CD4-positive, CD25-positive, alpha-beta regulatory T cell (primary cell): ENCODE measurements around the gene RHBDF1. TPM values are rescaled to one million over a fixed set of nuclear protein-coding genes. Genes with fewer than 3 reads are reported as not detected.

Experiments
- ATAC-seq, 2 donors: fragments of 150-1000 bp; cut with Tn5 transposase; one replicate each; pipeline ENCODE4 v1.10.0; 2021; ENCODE audit warnings: low read depth in 2 of 2, moderate number of reproducible peaks in 2 of 2, moderate library complexity in 1 of 2
- DNase-seq, 3 donors: peaks; one replicate each; pipeline versions ENCODE4 v3.0.0 to v3.0.0-alpha.2; 2012 to 2022; ENCODE audit warnings: mixed read lengths in 1 of 3
- H3K27ac ChIP-seq: one replicate; pipeline ENCODE4 v1.7.0; 2013; ENCODE audit warnings: mild to moderate bottlenecking, low read length; ENCODE audit not compliant: insufficient read depth, poor library complexity, severe bottlenecking
- H3K27me3 ChIP-seq: one replicate; pipeline ENCODE4 v1.7.0; 2013; ENCODE audit warnings: low read length; ENCODE audit not compliant: control insufficient read depth, insufficient read depth
- H3K36me3 ChIP-seq: one replicate; pipeline ENCODE4 v1.7.0; 2013; ENCODE audit warnings: mild to moderate bottlenecking, low read length, moderate library complexity; ENCODE audit not compliant: control insufficient read depth, insufficient read depth
- H3K4me1 ChIP-seq: 2 replicates; pipeline ENCODE4 v1.7.0; 2013; ENCODE audit warnings: mild to moderate bottlenecking, low read length; ENCODE audit not compliant: insufficient read depth, control insufficient read depth, poor library complexity, severe bottlenecking
- H3K4me3 ChIP-seq: one replicate; pipeline ENCODE4 v1.7.0; 2013; ENCODE audit warnings: low read depth, mild to moderate bottlenecking, low read length, moderate library complexity
- H3K9me3 ChIP-seq, 2 experiments: 1 replicate in 1 of 2; 2 replicates in 1 of 2; pipeline ENCODE4 v1.7.0; 2013; ENCODE audit warnings: low read length in 2 of 2, mild to moderate bottlenecking in 1 of 2, moderate library complexity in 1 of 2; ENCODE audit not compliant: control insufficient read depth in 2 of 2
- H3K27ac Mint-ChIP-seq, 3 donors: one replicate each; pipeline ENCODE4 v1.8.0; 2020 to 2022; ENCODE audit warnings: mild to moderate bottlenecking in 3 of 3, mixed read lengths in 3 of 3, moderate library complexity in 2 of 3
- H3K27me3 Mint-ChIP-seq: one replicate; pipeline ENCODE4 v1.8.0; 2022; ENCODE audit warnings: mild to moderate bottlenecking, mixed read lengths
- H3K36me3 Mint-ChIP-seq: one replicate; pipeline ENCODE4 v1.8.0; 2020; ENCODE audit warnings: mixed read lengths
- H3K4me1 Mint-ChIP-seq, 4 donors: one replicate each; pipeline ENCODE4 v1.8.0; 2020 to 2022; ENCODE audit warnings: mixed read lengths in 4 of 4, mild to moderate bottlenecking in 1 of 4
- H3K4me3 Mint-ChIP-seq, 4 donors: one replicate each; pipeline ENCODE4 v1.8.0; 2020 to 2022; ENCODE audit warnings: mild to moderate bottlenecking in 4 of 4, mixed read lengths in 4 of 4, moderate library complexity in 3 of 4
- H3K9me3 Mint-ChIP-seq, 7 donors: one replicate each; pipeline ENCODE4 v1.8.0; 2020 to 2022; ENCODE audit warnings: mixed read lengths in 7 of 7, mild to moderate bottlenecking in 3 of 7, moderate library complexity in 2 of 7
- polyA plus RNA-seq, 4 donors: library from polyadenylated mRNA; unstranded; fragments of 300-500 nt; fragmentation: Illumina TruSeq; gene quantifications; one replicate each; pipeline ENCODE4 v1.2.3, GENCODE V29; 2021
- total RNA-seq: library from RNA; stranded (reverse); gene quantifications from one replicate; pipeline ENCODE4 v1.2.3, GENCODE V29; 2022

Gene RHBDF1, protein sequence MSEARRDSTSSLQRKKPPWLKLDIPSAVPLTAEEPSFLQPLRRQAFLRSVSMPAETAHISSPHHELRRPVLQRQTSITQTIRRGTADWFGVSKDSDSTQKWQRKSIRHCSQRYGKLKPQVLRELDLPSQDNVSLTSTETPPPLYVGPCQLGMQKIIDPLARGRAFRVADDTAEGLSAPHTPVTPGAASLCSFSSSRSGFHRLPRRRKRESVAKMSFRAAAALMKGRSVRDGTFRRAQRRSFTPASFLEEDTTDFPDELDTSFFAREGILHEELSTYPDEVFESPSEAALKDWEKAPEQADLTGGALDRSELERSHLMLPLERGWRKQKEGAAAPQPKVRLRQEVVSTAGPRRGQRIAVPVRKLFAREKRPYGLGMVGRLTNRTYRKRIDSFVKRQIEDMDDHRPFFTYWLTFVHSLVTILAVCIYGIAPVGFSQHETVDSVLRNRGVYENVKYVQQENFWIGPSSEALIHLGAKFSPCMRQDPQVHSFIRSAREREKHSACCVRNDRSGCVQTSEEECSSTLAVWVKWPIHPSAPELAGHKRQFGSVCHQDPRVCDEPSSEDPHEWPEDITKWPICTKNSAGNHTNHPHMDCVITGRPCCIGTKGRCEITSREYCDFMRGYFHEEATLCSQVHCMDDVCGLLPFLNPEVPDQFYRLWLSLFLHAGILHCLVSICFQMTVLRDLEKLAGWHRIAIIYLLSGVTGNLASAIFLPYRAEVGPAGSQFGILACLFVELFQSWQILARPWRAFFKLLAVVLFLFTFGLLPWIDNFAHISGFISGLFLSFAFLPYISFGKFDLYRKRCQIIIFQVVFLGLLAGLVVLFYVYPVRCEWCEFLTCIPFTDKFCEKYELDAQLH
- total RNA-seq (0.67 TPM), polyA plus RNA-seq (not detected)

DNA sequence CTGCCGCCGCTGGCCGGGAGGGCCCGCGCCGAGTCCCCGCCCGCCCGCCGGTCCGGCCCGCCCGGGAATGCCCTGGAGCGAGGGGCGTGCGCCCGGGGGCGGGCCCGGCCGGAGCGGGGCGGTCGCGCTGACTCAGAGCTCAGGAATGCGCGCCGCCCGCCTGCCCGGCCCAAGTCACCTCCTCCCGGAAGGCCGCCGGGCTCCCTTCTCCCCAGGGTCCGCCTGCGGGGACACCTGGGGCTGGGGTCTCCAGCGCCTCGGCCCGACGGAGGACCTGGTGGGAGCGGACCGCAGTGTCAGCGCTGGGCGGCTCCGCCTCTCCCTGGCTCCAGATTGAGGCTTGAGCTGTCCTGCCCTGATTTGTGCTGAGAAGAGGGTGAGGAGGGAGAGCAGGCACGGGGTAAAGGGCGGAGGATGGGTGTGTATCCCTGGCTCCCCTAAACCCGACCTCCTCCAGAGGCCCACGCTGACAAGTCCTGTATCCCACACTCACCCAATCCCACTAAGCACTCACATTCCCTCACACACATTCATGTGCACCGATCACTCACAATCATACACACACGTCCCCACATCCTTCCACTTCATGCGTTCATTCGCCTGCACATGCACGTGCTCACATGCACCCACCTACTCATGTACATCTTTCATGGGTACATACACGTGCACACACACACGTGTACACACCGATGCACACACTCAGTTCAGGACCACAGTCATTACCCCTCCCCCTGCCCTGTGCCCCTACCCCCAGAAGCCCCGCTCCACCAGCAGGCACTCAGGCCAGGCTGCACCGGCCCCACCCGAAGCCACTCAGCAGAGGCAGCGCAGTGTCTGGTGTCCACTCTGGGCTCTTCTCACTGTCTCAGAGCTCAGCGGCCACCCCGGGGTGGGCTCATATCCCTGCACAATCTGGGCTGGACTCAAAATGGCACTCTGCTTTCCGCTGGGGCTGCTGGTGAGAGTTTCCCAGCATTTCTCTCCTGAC, at the start of gene RHBDF1:
Gene RHBDF1, minus strand, starts transcription at position 71 of the 988 bp plus-strand sequence. CDS start 7,616 bp downstream, outside the sequence.
- ATAC-seq: no peak
- H3K4me3 ChIP-seq: no peak within 1 kb of the TSS
- DNase-seq: no peak
- peaks cover 25% of the 10 kb centered on the region for H3K4me1 ChIP-seq
- Mint-ChIP-seq H3K27ac (no peak within 1 kb of the TSS), H3K9me3 (no peaks in the 10 kb centered on the region), H3K4me3 (peak within 1 kb of the TSS in 2 of 4 donors; percentile 18 to 61), H3K27me3 (peaks cover 26% of the 10 kb centered on the region), H3K4me1 (peaks cover 0 to 22% (median 6%) of the 10 kb centered on the region in 4 donors), H3K36me3 (no peaks in the 10 kb centered on the region)
- H3K27me3 ChIP-seq: peaks cover 13% of the 10 kb centered on the region
- H3K9me3 ChIP-seq: no peaks in the 10 kb centered on the region
- H3K27ac ChIP-seq: no peak within 1 kb of the TSS
- no peaks in the 10 kb centered on the region for H3K36me3 ChIP-seq

- no peaks in the 10 kb centered on the region for H3K9me3 Mint-ChIP-seq
- peaks cover 8% of the 10 kb centered on the region for H3K36me3 ChIP-seq
- no peaks in the 10 kb centered on the region for H3K4me1 ChIP-seq
- no peak overlapping the region for H3K4me3 Mint-ChIP-seq
- ATAC-seq: no peak
- peaks cover 8% of the 10 kb centered on the region for H3K36me3 Mint-ChIP-seq
- H3K27ac ChIP-seq: no peak overlapping the region
- no peaks in the 10 kb centered on the region for H3K27me3 ChIP-seq
- DNase-seq: no peak
- no peak overlapping the region for H3K4me3 ChIP-seq
- no peaks in the 10 kb centered on the region for H3K27me3 Mint-ChIP-seq
- H3K9me3 ChIP-seq: no peaks in the 10 kb centered on the region
- peaks cover 0 to 8% (median 5%) of the 10 kb centered on the region in 4 donors for H3K4me1 Mint-ChIP-seq
- H3K27ac Mint-ChIP-seq: peak overlapping the region in 1 of 3 donors; percentile 67
Measured at GRCh38 chr16:120756-121155, 48.3 kb upstream of the RHBDF1 start.

GRCh38 chr16:119835-120491, 47.5 kb upstream of the RHBDF1 start:
- H3K4me3 Mint-ChIP-seq: no peak overlapping the region
- Histone ChIP-seq H3K9me3 (no peaks in the 10 kb centered on the region), H3K36me3 (peaks cover 8% of the 10 kb centered on the region), H3K27me3 (no peaks in the 10 kb centered on the region), H3K4me3 (no peak overlapping the region), H3K4me1 (no peaks in the 10 kb centered on the region), H3K27ac (no peak overlapping the region)
- H3K9me3 Mint-ChIP-seq: no peaks in the 10 kb centered on the region
- H3K27me3 Mint-ChIP-seq: no peaks in the 10 kb centered on the region
- ATAC-seq (no peak), DNase-seq (no peak)
- H3K36me3 Mint-ChIP-seq: peaks cover 8% of the 10 kb centered on the region
- no peak overlapping the region for H3K27ac Mint-ChIP-seq
- peaks cover 0 to 8% (median 3%) of the 10 kb centered on the region in 4 donors for H3K4me1 Mint-ChIP-seq

DNA sequence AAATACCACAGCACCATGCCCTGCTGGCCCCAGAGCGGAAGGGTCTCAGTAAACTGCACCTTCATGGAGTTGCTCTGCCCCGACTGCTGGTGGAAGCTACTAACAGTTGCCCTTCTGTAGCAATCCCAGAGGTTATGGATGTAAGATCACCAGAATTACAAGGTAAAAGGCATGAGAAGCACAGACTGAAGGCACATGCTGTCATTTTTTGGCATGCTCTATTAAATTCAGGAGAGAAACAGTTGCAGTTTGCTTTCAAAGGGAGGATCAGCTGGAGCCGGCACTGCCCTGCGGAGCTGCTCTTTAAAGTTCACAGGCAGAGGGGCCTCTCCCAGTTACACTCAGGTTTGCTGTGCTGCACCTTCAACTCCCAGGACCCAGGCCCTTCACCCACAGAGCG, 46.9 kb upstream of the RHBDF1 start:
- Histone ChIP-seq H3K27ac (no peak overlapping the region), H3K27me3 (no peaks in the 10 kb centered on the region), H3K4me3 (no peak overlapping the region), H3K36me3 (peaks cover 5% of the 10 kb centered on the region), H3K9me3 (no peaks in the 10 kb centered on the region), H3K4me1 (no peaks in the 10 kb centered on the region)
- no peaks in the 10 kb centered on the region for H3K27me3 Mint-ChIP-seq
- DNase-seq: no peak
- H3K9me3 Mint-ChIP-seq: no peaks in the 10 kb centered on the region
- ATAC-seq: no peak
- peaks cover 10% of the 10 kb centered on the region for H3K36me3 Mint-ChIP-seq
- H3K4me3 Mint-ChIP-seq: no peak overlapping the region
- peak overlapping the region in 1 of 3 donors; percentile 86 for H3K27ac Mint-ChIP-seq
- H3K4me1 Mint-ChIP-seq: peaks cover 0 to 8% (median 3%) of the 10 kb centered on the region in 4 donors

- Mint-ChIP-seq H3K36me3 (peaks cover 13% of the 10 kb centered on the region), H3K27ac (no peak overlapping the region), H3K4me1 (peaks cover 0 to 8% (median 3%) of the 10 kb centered on the region in 4 donors), H3K4me3 (no peak overlapping the region), H3K9me3 (no peaks in the 10 kb centered on the region), H3K27me3 (no peaks in the 10 kb centered on the region)
- Histone ChIP-seq H3K4me1 (no peaks in the 10 kb centered on the region), H3K27me3 (no peaks in the 10 kb centered on the region), H3K9me3 (no peaks in the 10 kb centered on the region), H3K36me3 (peaks cover 4% of the 10 kb centered on the region), H3K27ac (no peak overlapping the region), H3K4me3 (no peak overlapping the region)
- DNase-seq (no peak), ATAC-seq (no peak)
Measured at GRCh38 chr16:118857-119256, 46.4 kb upstream of the RHBDF1 start.

- peak; percentile 53 to 68 (median 63) for DNase-seq
- H3K4me1 Mint-ChIP-seq: peaks cover 0 to 8% (median 2%) of the 10 kb centered on the region in 4 donors
- H3K27me3 Mint-ChIP-seq: no peaks in the 10 kb centered on the region
- peak; percentile 55 to 71 for ATAC-seq
- H3K4me3 ChIP-seq: no peak overlapping the region
- H3K4me1 ChIP-seq: no peaks in the 10 kb centered on the region
- H3K27ac Mint-ChIP-seq: no peak overlapping the region
- H3K27ac ChIP-seq: no peak overlapping the region
- no peaks in the 10 kb centered on the region for H3K27me3 ChIP-seq
- H3K9me3 ChIP-seq: no peaks in the 10 kb centered on the region
- no peak overlapping the region for H3K4me3 Mint-ChIP-seq
- peaks cover 13% of the 10 kb centered on the region for H3K36me3 ChIP-seq
- peaks cover 8% of the 10 kb centered on the region for H3K36me3 Mint-ChIP-seq
- H3K9me3 Mint-ChIP-seq: no peaks in the 10 kb centered on the region
Measured at GRCh38 chr16:117379-118365, 45.2 kb upstream of the RHBDF1 start.
